HG03378 (cell line): ENCODE data around the gene HIP1.
"Not testable (repeated sequence)": the region's sequence is repeated elsewhere in the genome, so short reads cannot be mapped to it uniquely, and the experiment has no call there.

Experiments used
- ATAC-seq: cut with Tn5 transposase; IDR thresholded peaks from one replicate; pipeline ENCODE4 v1.9.1; 2021; ENCODE audit warnings: mild to moderate bottlenecking, moderate library complexity; ENCODE audit not compliant: unreplicated experiment

The HIP1 gene

GRCh38 chr7:75534727-75535307, 203.9 kb downstream of the HIP1 start:
- peak; percentile 92 for ATAC-seq

- no peak for ATAC-seq
Measured at GRCh38 chr7:75533926-75534325, 204.8 kb downstream of the HIP1 start.

- ATAC-seq = no peak
Measured at GRCh38 chr7:75532639-75533038, 206.1 kb downstream of the HIP1 start.

GRCh38 chr7:75531359-75531821, 207.4 kb downstream of the HIP1 start:
- no peak for ATAC-seq

- ATAC-seq = not testable (repeated sequence)
Measured at GRCh38 chr7:75527224-75527722, 211.5 kb downstream of the HIP1 start.

- ATAC-seq = not testable (repeated sequence)
Measured at GRCh38 chr7:75521727-75522126, 217.0 kb downstream of the HIP1 start.

- ATAC-seq = not testable (repeated sequence)
Measured at GRCh38 chr7:75518842-75519241, 219.9 kb downstream of the HIP1 start.

- not testable (repeated sequence) for ATAC-seq
Measured at GRCh38 chr7:75509033-75509432, 229.7 kb downstream of the HIP1 start.

GRCh38 chr7:75492020-75492419, 246.7 kb downstream of the HIP1 start, which contains the start of gene SPDYE5:
SPDYE5 (plus strand) TSS chr7:75492320; CDS start chr7:75494048, 1,728 bp downstream.
- ATAC-seq = not testable (repeated sequence)

- peak; percentile 91 for ATAC-seq
Measured at GRCh38 chr7:75485979-75486643, 252.6 kb downstream of the HIP1 start, which contains the start of gene POM121C. POM121C (minus strand) TSS chr7:75486299; CDS start chr7:75441496, 44,803 bp downstream.

GRCh38 chr7:75485355-75485978, 253.3 kb downstream of the HIP1 start:
- not testable (repeated sequence) for ATAC-seq
